ENCODE measurements around the gene CCDC186. TPM values are rescaled to one million over a fixed set of nuclear protein-coding genes. Genes with fewer than 3 reads are reported as not detected.
A peak's percentile ranks its signal among the peaks of the same experiment; 100 is the strongest.

CCDC186 gene
- total RNA-seq, 2 donors from 2014 or later = 22.6 to 40.4 TPM

DNA sequence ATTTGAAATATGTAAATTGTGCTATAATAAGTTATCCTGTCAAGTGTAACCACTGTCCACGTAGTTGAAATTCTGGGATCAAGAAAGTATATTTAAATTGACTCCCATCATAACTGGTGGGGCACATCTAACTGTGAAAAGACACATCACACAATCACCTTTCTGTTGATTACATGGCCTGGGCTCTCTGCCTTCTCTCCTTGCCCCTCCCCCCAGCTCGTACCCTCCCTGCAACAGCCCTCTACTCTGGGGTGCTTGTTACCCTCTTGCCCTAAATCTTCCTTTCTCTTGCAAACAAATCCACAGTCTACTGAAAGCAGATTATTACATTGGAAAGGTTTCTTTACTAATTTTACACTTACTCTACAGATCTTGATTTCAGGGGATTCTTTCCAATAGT, 56.3 kb downstream of the CCDC186 start:
- TF ChIP-seq POLR2AphosphoS5 (IDR thresholded peaks at IDR 0.05) = no peak
- TF ChIP-seq, protein P1, sequence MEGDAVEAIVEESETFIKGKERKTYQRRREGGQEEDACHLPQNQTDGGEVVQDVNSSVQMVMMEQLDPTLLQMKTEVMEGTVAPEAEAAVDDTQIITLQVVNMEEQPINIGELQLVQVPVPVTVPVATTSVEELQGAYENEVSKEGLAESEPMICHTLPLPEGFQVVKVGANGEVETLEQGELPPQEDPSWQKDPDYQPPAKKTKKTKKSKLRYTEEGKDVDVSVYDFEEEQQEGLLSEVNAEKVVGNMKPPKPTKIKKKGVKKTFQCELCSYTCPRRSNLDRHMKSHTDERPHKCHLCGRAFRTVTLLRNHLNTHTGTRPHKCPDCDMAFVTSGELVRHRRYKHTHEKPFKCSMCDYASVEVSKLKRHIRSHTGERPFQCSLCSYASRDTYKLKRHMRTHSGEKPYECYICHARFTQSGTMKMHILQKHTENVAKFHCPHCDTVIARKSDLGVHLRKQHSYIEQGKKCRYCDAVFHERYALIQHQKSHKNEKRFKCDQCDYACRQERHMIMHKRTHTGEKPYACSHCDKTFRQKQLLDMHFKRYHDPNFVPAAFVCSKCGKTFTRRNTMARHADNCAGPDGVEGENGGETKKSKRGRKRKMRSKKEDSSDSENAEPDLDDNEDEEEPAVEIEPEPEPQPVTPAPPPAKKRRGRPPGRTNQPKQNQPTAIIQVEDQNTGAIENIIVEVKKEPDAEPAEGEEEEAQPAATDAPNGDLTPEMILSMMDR (IDR thresholded peaks at IDR 0.05) = no peak
- TF ChIP-seq POLR2A (IDR thresholded peaks at IDR 0.05) = no peak
- intact Hi-C loops (cut with DNase I) = no loop called here
- Histone ChIP-seq H3K27ac (no peak overlapping the region), H3K4me3 (no peak overlapping the region), H3K9me3 (no peaks in the 10 kb centered on the region), H3K4me1 (replicated peaks) (no peaks in the 10 kb centered on the region), H3K36me3 (no peaks in the 10 kb centered on the region), H3K27me3 (replicated peaks; ENCODE audit: insufficient read depth) (no peaks in the 10 kb centered on the region)
- WGBS = 91% methylated on average over 2 of the region's 2 CpGs
- DNase-seq (ENCODE audit: low spot score) = no peak

DNA sequence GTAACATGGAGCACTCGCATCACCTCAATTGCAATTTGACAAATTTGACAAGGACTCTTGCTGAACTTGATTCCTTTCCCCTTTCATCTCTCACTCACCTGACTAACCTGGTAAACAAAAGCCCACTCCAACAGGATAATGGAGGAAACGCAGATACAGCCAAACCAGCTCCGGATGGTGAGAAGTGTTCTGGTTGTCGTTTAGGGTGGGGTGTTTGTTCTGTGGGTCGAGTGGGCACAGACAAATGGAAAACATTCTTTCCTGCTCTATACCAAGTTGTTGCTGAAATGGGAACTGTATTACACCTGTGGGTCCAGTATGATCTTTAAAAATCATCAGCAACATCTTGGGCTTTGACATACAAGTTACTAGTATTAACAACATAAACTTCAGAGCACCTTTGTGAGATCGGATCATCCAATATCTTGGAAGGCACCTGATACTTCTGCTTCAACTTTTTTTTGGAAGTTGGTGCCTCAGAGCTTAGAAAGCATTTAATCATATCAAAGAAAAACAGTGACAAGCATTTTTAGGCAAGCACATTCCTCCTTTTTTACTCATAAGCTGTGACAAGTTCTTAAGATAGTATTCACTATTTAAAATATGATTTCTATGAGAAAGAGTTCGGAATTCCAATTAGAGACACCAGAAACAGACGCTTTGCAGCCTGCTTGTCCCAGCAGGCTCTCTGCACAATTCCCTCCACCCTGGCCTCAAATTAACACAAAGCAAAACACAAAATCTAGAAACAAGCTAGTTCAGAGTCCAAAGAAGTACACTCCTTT, 58.1 kb downstream of the CCDC186 start:
- H3K27ac ChIP-seq = no peak overlapping the region
- TF ChIP-seq POLR2AphosphoS5 (IDR thresholded peaks at IDR 0.05) (no peak), POLR2A (IDR thresholded peaks at IDR 0.05) (no peak)
- TF ChIP-seq, protein P1 (IDR thresholded peaks at IDR 0.05) = no peak
- H3K36me3 ChIP-seq = no peaks in the 10 kb centered on the region
- no peaks in the 10 kb centered on the region for H3K4me1 ChIP-seq (replicated peaks)
- intact Hi-C loops (cut with DNase I) = no loop called here
- H3K9me3 ChIP-seq = no peaks in the 10 kb centered on the region
- H3K4me3 ChIP-seq = no peak overlapping the region
- 51% methylated on average over 8 of the region's 8 CpGs for WGBS
- no peaks in the 10 kb centered on the region for H3K27me3 ChIP-seq (replicated peaks; ENCODE audit: insufficient read depth)
- no peak for DNase-seq (ENCODE audit: low spot score)

DNA sequence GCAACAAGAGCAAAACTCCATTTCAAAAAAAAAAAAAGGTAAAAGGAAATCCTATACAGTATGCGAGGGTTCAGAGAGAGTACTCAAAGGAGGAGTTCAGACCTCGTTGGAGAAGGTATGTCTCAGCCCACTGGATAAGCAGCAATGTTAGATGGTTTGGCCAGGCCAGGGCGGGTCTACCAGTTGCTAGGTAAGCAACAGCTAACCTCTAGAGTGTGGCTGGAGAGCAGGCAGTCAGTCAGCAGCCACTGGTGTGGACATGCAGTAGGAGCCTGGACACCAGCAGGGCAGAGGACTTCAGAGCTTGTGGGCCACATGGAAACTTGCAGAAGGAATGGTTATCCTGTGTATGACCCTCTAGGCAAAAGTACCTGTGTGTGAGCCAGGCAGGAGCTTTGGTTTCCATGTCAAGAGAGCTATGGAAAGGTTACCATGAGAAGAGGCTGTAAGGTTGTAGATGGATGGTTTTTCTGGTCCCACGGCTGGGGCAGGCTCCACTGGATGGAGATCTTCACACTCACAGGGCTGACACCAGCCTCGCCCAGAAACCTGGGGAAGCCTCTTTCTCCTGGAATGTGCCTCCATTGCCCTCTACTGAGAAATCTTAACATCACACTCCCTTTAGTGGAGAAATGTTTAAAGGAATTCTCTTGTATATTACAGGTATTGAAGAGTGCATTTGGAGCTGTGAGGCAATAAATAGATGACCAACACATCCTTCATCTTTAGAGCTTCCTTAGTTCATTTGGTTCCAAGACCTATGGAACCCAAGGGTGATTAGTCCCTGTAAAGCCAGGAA, 63.6 kb downstream of the CCDC186 start:
- H3K4me3 ChIP-seq = no peak overlapping the region
- no peaks in the 10 kb centered on the region for H3K27me3 ChIP-seq (replicated peaks; ENCODE audit: insufficient read depth)
- no peak overlapping the region for H3K27ac ChIP-seq
- H3K4me1 ChIP-seq (replicated peaks) = no peaks in the 10 kb centered on the region
- intact Hi-C loops (cut with DNase I) = no loop called here
- TF ChIP-seq, protein P1 (IDR thresholded peaks at IDR 0.05) = peak in 1 of 4 experiments; percentile 6
- TF ChIP-seq POLR2AphosphoS5 (IDR thresholded peaks at IDR 0.05) = no peak
- WGBS = 86% methylated on average over 5 of the region's 5 CpGs
- no peaks in the 10 kb centered on the region for H3K36me3 ChIP-seq
- no peak for DNase-seq (ENCODE audit: low spot score)
- no peaks in the 10 kb centered on the region for H3K9me3 ChIP-seq

DNA sequence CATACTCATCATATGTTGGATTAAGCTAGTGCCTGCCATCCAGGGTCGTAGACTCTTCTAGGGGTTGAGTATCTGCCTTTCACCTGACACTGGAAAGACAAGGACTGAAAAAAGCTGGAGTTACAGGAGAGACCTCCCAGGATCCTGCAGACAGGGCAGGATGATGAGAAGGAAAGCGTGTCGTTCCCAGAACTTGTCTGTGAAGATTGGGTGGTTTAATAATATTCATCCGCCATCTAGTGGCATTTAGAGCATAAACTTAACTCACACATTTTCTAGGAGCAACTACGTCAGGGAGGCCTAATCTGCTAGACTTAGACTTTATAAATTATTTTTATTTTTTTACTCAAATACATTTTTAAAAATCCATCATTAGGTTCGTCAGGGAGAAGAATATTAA, 70.7 kb downstream of the CCDC186 start:
- Histone ChIP-seq H3K36me3 (no peaks in the 10 kb centered on the region), H3K4me1 (replicated peaks) (no peaks in the 10 kb centered on the region), H3K27ac (no peak overlapping the region), H3K4me3 (no peak overlapping the region), H3K9me3 (no peaks in the 10 kb centered on the region), H3K27me3 (replicated peaks; ENCODE audit: insufficient read depth) (no peaks in the 10 kb centered on the region)
- WGBS = 6% methylated on average over 6 of the region's 6 CpGs
- TF ChIP-seq, protein P1 (IDR thresholded peaks at IDR 0.05) = peak; percentile 29 to 81 (median 64)
- TF ChIP-seq POLR2A (IDR thresholded peaks at IDR 0.05) (no peak), POLR2AphosphoS5 (IDR thresholded peaks at IDR 0.05) (peak; percentile 59)
- DNase-seq (ENCODE audit: low spot score) = peak; percentile 34
- intact Hi-C loops (cut with DNase I) = loop anchor here (2.0 to 10.0 kb wide), 2 partner anchors 208 to 398 kb away; no protein-coding TSS in a partner anchor
